Progenitor cell of endocrine pancreas (in vitro differentiated cells): ENCODE data around the gene FAM131C. TPM values are rescaled to one million over a fixed set of nuclear protein-coding genes. Genes with fewer than 3 reads are reported as not detected.

Source experiments
- DNase-seq: peaks from one replicate; pipeline ENCODE4 v3.0.0; 2021; ENCODE audit warnings: low spot score; ENCODE audit not compliant: unreplicated experiment
- H3K27ac Mint-ChIP-seq: 2 replicates; pipeline ENCODE4 v1.8.0; 2021; ENCODE audit warnings: mild to moderate bottlenecking, moderate library complexity, mixed read lengths
- H3K27me3 Mint-ChIP-seq: 2 replicates; pipeline ENCODE4 v1.8.0; 2021; ENCODE audit warnings: mixed read lengths
- H3K36me3 Mint-ChIP-seq: 2 replicates; pipeline ENCODE4 v1.8.0; 2022; ENCODE audit warnings: mixed read lengths; ENCODE audit not compliant: insufficient read depth
- H3K4me1 Mint-ChIP-seq: 2 replicates; pipeline ENCODE4 v1.8.0; 2021; ENCODE audit warnings: low read depth, mixed read lengths
- H3K4me3 Mint-ChIP-seq: 2 replicates; pipeline ENCODE4 v1.8.0; 2021; ENCODE audit warnings: low read depth, mild to moderate bottlenecking, moderate library complexity, mixed read lengths
- H3K9me3 Mint-ChIP-seq: 2 replicates; pipeline ENCODE4 v1.8.0; 2021; ENCODE audit warnings: low read depth, mixed read lengths
- CTCF ChIP-seq: fragments of 200-600 bp; sonication (generic); IDR thresholded peaks from one replicate; pipeline ENCODE4 v1.5.0; 2021; ENCODE audit warnings: antibody characterized with exemption, mild to moderate bottlenecking; ENCODE audit not compliant: unreplicated experiment
- total RNA-seq: library from RNA; stranded (reverse); gene quantifications from 2 replicates; pipeline ENCODE4 v1.2.1, GENCODE V29; 2021

The FAM131C gene
- total RNA-seq, 1 donor from 2014 or later: 1.2 TPM

GRCh38 chr1:16119926-16120325 lies 46.5 kb upstream of the FAM131C start:
- H3K4me3 Mint-ChIP-seq: no peak overlapping the region
- DNase-seq: no peak
- H3K36me3 Mint-ChIP-seq: peaks cover 9% of the 10 kb centered on the region
- no peak for TF ChIP-seq CTCF
- peaks cover 28% of the 10 kb centered on the region for H3K4me1 Mint-ChIP-seq
- H3K9me3 Mint-ChIP-seq: no peaks in the 10 kb centered on the region
- no peaks in the 10 kb centered on the region for H3K27me3 Mint-ChIP-seq
- H3K27ac Mint-ChIP-seq: no peak overlapping the region

- TF ChIP-seq CTCF: no peak
Observed at GRCh38 chr1:16119504-16119903, 46.1 kb upstream of the FAM131C start.

GRCh38 chr1:16118706-16119105 lies 45.3 kb upstream of the FAM131C start:
- Mint-ChIP-seq H3K27ac (no peak overlapping the region), H3K4me1 (peaks cover 28% of the 10 kb centered on the region), H3K9me3 (no peaks in the 10 kb centered on the region), H3K27me3 (no peaks in the 10 kb centered on the region), H3K36me3 (peaks cover 4% of the 10 kb centered on the region), H3K4me3 (no peak overlapping the region)
- no peak for DNase-seq
- TF ChIP-seq CTCF: no peak

More at GRCh38 chr1:16119504-16119903, 46.1 kb upstream of the FAM131C start:
- Mint-ChIP-seq H3K4me3 (no peak overlapping the region), H3K36me3 (peaks cover 7% of the 10 kb centered on the region), H3K4me1 (peaks cover 28% of the 10 kb centered on the region), H3K9me3 (no peaks in the 10 kb centered on the region), H3K27me3 (no peaks in the 10 kb centered on the region), H3K27ac (no peak overlapping the region)
- no peak for DNase-seq

DNA sequence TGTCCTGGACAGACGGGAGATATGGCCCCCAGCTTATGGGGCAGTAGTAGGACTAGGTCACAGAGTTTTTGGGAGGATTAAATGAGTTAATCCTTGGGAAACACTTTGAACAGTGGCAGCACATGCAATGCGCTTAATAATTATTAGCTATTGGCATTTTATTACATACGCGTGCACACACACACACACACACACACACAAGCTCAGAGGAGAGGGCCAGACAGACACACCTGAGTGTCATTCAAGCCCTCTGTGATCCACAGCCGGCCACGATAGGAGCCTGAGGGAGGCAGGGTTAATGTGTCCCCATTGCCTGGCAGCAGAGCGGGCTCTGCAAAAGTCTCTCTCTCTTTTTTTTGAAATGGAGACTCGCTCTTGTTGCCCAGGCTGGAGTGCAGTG lies 44.5 kb upstream of the FAM131C start:
- Mint-ChIP-seq H3K9me3 (no peaks in the 10 kb centered on the region), H3K4me3 (no peak overlapping the region), H3K27me3 (no peaks in the 10 kb centered on the region), H3K27ac (peak overlapping the region; percentile 62), H3K4me1 (peaks cover 33% of the 10 kb centered on the region), H3K36me3 (no peaks in the 10 kb centered on the region)
- TF ChIP-seq CTCF: no peak
- DNase-seq: no peak

- peak overlapping the region; percentile 67 for H3K27ac Mint-ChIP-seq
- peaks cover 34% of the 10 kb centered on the region for H3K4me1 Mint-ChIP-seq
- DNase-seq: no peak
- no peaks in the 10 kb centered on the region for H3K36me3 Mint-ChIP-seq
- no peaks in the 10 kb centered on the region for H3K9me3 Mint-ChIP-seq
- TF ChIP-seq CTCF: no peak
- H3K27me3 Mint-ChIP-seq: no peaks in the 10 kb centered on the region
- H3K4me3 Mint-ChIP-seq: no peak overlapping the region
Observed at GRCh38 chr1:16117369-16117768, 43.9 kb upstream of the FAM131C start.
